WTC11 (cell line): ENCODE results near the gene KCND3. TPM values are rescaled to one million over a fixed set of nuclear protein-coding genes. Genes with fewer than 3 reads are reported as not detected.

ENCODE experiments used
- ATAC-seq: fragments of 200-7000 bp; cut with Tn5 transposase; 2 replicates; pipeline ENCODE4 v1.10.0; 2021; ENCODE audit warnings: mild to moderate bottlenecking, moderate library complexity
- CTCF ChIA-PET: fragments of 300-600 bp; sonication (Branson Sonifier 250); formaldehyde crosslinking; loops from one replicate; lab custom pipeline; 2021; ENCODE audit warnings: antibody characterized with exemption; lab: Charles Lee
- POLR2A ChIA-PET: fragments of 350-600 bp; sonication (Branson Sonifier 250); formaldehyde crosslinking; loops from one replicate; lab custom pipeline; 2021; ENCODE audit warnings: antibody characterized with exemption; lab: Charles Lee
- DNase-seq: peaks from one replicate; pipeline ENCODE4 v3.0.0; 2021; ENCODE audit warnings: low spot score
- H3K27ac Mint-ChIP-seq: 2 replicates; pipeline ENCODE4 v1.8.0; 2021; ENCODE audit warnings: mixed read lengths
- H3K27me3 Mint-ChIP-seq: 2 replicates; pipeline ENCODE4 v1.8.0; 2021; ENCODE audit warnings: low read depth, mild to moderate bottlenecking, moderate library complexity, mixed read lengths
- H3K36me3 Mint-ChIP-seq: 2 replicates; pipeline ENCODE4 v1.8.0; 2021; ENCODE audit warnings: mixed read lengths
- H3K4me1 Mint-ChIP-seq: 2 replicates; pipeline ENCODE4 v1.8.0; 2022; ENCODE audit warnings: mixed read lengths
- H3K4me3 Mint-ChIP-seq: 2 replicates; pipeline ENCODE4 v1.8.0; 2021; ENCODE audit warnings: mild to moderate bottlenecking, moderate library complexity, mixed read lengths
- H3K9me3 Mint-ChIP-seq: 2 replicates; pipeline ENCODE4 v1.8.0; 2021; ENCODE audit warnings: mixed read lengths
- AR ChIP-seq: fragments of 250-450 bp; sonication (Bioruptor Pico); IDR thresholded peaks from 2 replicates; pipeline ENCODE4 v1.9.0; 2021; ENCODE audit warnings: mild to moderate bottlenecking
- ATF3 ChIP-seq: sonication (generic); formaldehyde crosslinking; conservative IDR thresholded peaks from 2 replicates; pipeline ENCODE4 v1.8.1; 2022; ENCODE audit warnings: mild to moderate bottlenecking, missing genetic modification reagents
- CTCF ChIP-seq: fragments of 200-600 bp; IDR thresholded peaks from 2 replicates; pipeline ENCODE4 v1.8.0; 2022; ENCODE audit warnings: antibody characterized with exemption
- E2F1 ChIP-seq: sonication (generic); formaldehyde crosslinking; IDR thresholded peaks from 2 replicates; pipeline ENCODE4 v1.8.0; 2022; ENCODE audit warnings: mild to moderate bottlenecking, missing genetic modification reagents
- FOXK1 ChIP-seq: sonication (generic); formaldehyde crosslinking; IDR thresholded peaks from 2 replicates; pipeline ENCODE4 v1.8.0; 2022; ENCODE audit warnings: mild to moderate bottlenecking, moderate library complexity, missing genetic modification reagents
- FOXP4 ChIP-seq: sonication (generic); formaldehyde crosslinking; IDR thresholded peaks from 2 replicates; pipeline ENCODE4 v1.8.0; 2022; ENCODE audit warnings: mild to moderate bottlenecking, missing genetic modification reagents
- GABPB1 ChIP-seq: sonication (generic); formaldehyde crosslinking; IDR thresholded peaks from 2 replicates; pipeline ENCODE4 v1.8.1; 2023; ENCODE audit warnings: mild to moderate bottlenecking, missing genetic modification reagents
- HMGA2 ChIP-seq: fragments of 250-450 bp; sonication (Bioruptor Pico); IDR thresholded peaks from 2 replicates; pipeline ENCODE4 v1.4.0; 2021; ENCODE audit warnings: mild to moderate bottlenecking, moderate library complexity
- MAX ChIP-seq: sonication (generic); formaldehyde crosslinking; IDR thresholded peaks from 2 replicates; pipeline ENCODE4 v1.8.0; 2022; ENCODE audit warnings: mild to moderate bottlenecking, missing genetic modification reagents
- RORB ChIP-seq: fragments of 250-450 bp; sonication (Bioruptor Pico); IDR thresholded peaks from 2 replicates; pipeline ENCODE4 v1.9.0; 2021; ENCODE audit warnings: mild to moderate bottlenecking
- SOX15 ChIP-seq: fragments of 250-450 bp; sonication (Bioruptor Pico); IDR thresholded peaks from 2 replicates; pipeline ENCODE4 v1.9.0; 2021; ENCODE audit warnings: mild to moderate bottlenecking
- TCF7 ChIP-seq: sonication (generic); formaldehyde crosslinking; IDR thresholded peaks from 2 replicates; pipeline ENCODE4 v1.8.0; 2022; ENCODE audit warnings: mild to moderate bottlenecking, low read depth, missing genetic modification reagents, moderate library complexity
- USF1 ChIP-seq: sonication (generic); formaldehyde crosslinking; IDR thresholded peaks from 2 replicates; pipeline ENCODE4 v1.8.0; 2022; ENCODE audit warnings: mild to moderate bottlenecking, missing genetic modification reagents
- USF2 ChIP-seq: sonication (generic); formaldehyde crosslinking; IDR thresholded peaks from 2 replicates; pipeline ENCODE4 v1.8.1; 2023; ENCODE audit warnings: mild to moderate bottlenecking, missing genetic modification reagents, moderate library complexity
- ZNF219 ChIP-seq: sonication (generic); formaldehyde crosslinking; IDR thresholded peaks from 2 replicates; pipeline ENCODE4 v1.8.0; 2023; ENCODE audit warnings: missing genetic modification reagents, mild to moderate bottlenecking, borderline replicate concordance
- ZNF317 ChIP-seq: sonication (generic); formaldehyde crosslinking; IDR thresholded peaks from 2 replicates; pipeline ENCODE4 v1.8.1; 2023; ENCODE audit warnings: low read depth, mild to moderate bottlenecking, moderate library complexity, missing genetic modification reagents, borderline replicate concordance
- ZNF416 ChIP-seq: fragments of 250-450 bp; sonication (Bioruptor Pico); IDR thresholded peaks from 2 replicates; pipeline ENCODE4 v1.9.0; 2021; ENCODE audit warnings: mild to moderate bottlenecking, inconsistent platforms
- ZNF512 ChIP-seq: sonication (generic); formaldehyde crosslinking; IDR thresholded peaks from 2 replicates; pipeline ENCODE4 v1.8.1; 2022; ENCODE audit warnings: missing genetic modification reagents, borderline replicate concordance
- total RNA-seq: library from RNA; stranded (reverse); gene quantifications from 3 replicates; pipeline ENCODE4 v1.2.3, GENCODE V29; 2021

The KCND3 gene
- total RNA-seq, 1 experiment from 2014 or later: 0.35 TPM

- no peak for ATAC-seq
- CTCF ChIA-PET: no interaction called here
- no peak overlapping the region for H3K27ac Mint-ChIP-seq
- no peak for TF ChIP-seq ZNF416 (CRISPR knock-in tag)
- TF ChIP-seq FOXP4: no peak
- TF ChIP-seq CTCF: no peak
- no peak for TF ChIP-seq FOXK1 (CRISPR knock-in tag)
- no peak for TF ChIP-seq USF2 (CRISPR knock-in tag)
- TF ChIP-seq MAX (CRISPR knock-in tag): no peak
- TF ChIP-seq GABPB1 (CRISPR knock-in tag): no peak
- TF ChIP-seq ZNF219 (CRISPR knock-in tag): no peak
- TF ChIP-seq ATF3: no peak
- TF ChIP-seq, all 79 proteins: peak for 0
- H3K27me3 Mint-ChIP-seq: peaks cover under 1% of the 10 kb centered on the region
- DNase-seq: no peak
- POLR2A ChIA-PET: no interaction called here
- peaks cover 22% of the 10 kb centered on the region for H3K4me1 Mint-ChIP-seq
- H3K9me3 Mint-ChIP-seq: peaks cover 18% of the 10 kb centered on the region
- no peak overlapping the region for H3K4me3 Mint-ChIP-seq
- H3K36me3 Mint-ChIP-seq: peaks cover 9% of the 10 kb centered on the region
These were observed 77.5 kb downstream of the KCND3 start for GRCh38 chr1:111911776-111912515.

- ChIA-PET POLR2A (no interaction called here), CTCF (no interaction called here)
- TF ChIP-seq HMGA2 (CRISPR knock-in tag): no peak
- TF ChIP-seq TCF7 (CRISPR knock-in tag): no peak
- TF ChIP-seq SOX15 (CRISPR knock-in tag): no peak
- no peak for TF ChIP-seq ZNF317 (CRISPR knock-in tag)
- TF ChIP-seq E2F1 (CRISPR knock-in tag): no peak
- peaks cover 18% of the 10 kb centered on the region for H3K9me3 Mint-ChIP-seq
- peaks cover 22% of the 10 kb centered on the region for H3K4me1 Mint-ChIP-seq
- no peak; the same call in 1 of the 2 replicates for ATAC-seq
- peaks cover 6% of the 10 kb centered on the region for H3K27me3 Mint-ChIP-seq
- no peak overlapping the region for H3K27ac Mint-ChIP-seq
- no peak overlapping the region for H3K4me3 Mint-ChIP-seq
- peaks cover 9% of the 10 kb centered on the region for H3K36me3 Mint-ChIP-seq
- DNase-seq: no peak
These were observed 78.4 kb downstream of the KCND3 start for GRCh38 chr1:111911061-111911460.

GRCh38 chr1:111909030-111909429, 80.4 kb downstream of the KCND3 start:
- DNase-seq (no peak), ATAC-seq (peak; percentile 51)
- ChIA-PET CTCF (interaction anchor here (0.6 kb wide), 1 partner anchor 162 kb away, joined by 3 read pairs; no protein-coding TSS in a partner anchor), POLR2A (no interaction called here)
- Mint-ChIP-seq H3K4me3 (no peak overlapping the region), H3K27ac (no peak overlapping the region), H3K36me3 (peaks cover 4% of the 10 kb centered on the region; the same call in 1 of the 2 replicates), H3K9me3 (peaks cover 5% of the 10 kb centered on the region), H3K27me3 (peaks cover 19% of the 10 kb centered on the region), H3K4me1 (peaks cover 28% of the 10 kb centered on the region)
- TF ChIP-seq AR (CRISPR knock-in tag): no peak
- TF ChIP-seq RORB: no peak
- TF ChIP-seq USF1 (CRISPR knock-in tag): no peak
- TF ChIP-seq ZNF512: no peak
- TF ChIP-seq ATF3: no peak
